ENCODE measurements around the gene SPATA1. TPM values are rescaled to one million over a fixed set of nuclear protein-coding genes. Genes with fewer than 3 reads are reported as not detected.

The SPATA1 gene
- total and polyA plus RNA-seq, 2 of the 4 experiments (the other 2 are of a cell fraction) = under 0.01 to 0.56 TPM

GRCh38 chr1:84508510-84508909, 2.3 kb downstream of the SPATA1 start:
- H3K27ac ChIP-seq (ENCODE audit: insufficient read depth, low read length) = no peak overlapping the region
- in situ Hi-C loops (cut with MboI; ENCODE audit: low sequenced_read_pairs) (no loop called here), intact Hi-C loops (cut with micrococcal nuclease) (loop anchor here (5.0 kb wide), 1 partner anchor 366 kb away; the partner anchor contains the start of gene PRKACB), dilution Hi-C loops (cut with HindIII; ENCODE audit: low sequenced_read_pairs, unreplicated experiment) (no loop called here)
- no peak overlapping the region for H2BK5ac ChIP-seq (ENCODE audit: low read depth, low read length, poor library complexity, severe bottlenecking)
- H3K56ac ChIP-seq (ENCODE audit: extremely low read depth, insufficient read depth, low read length) = no peak overlapping the region
- peaks cover 5 to 20% of the 10 kb centered on the region in 2 experiments; a peak in 3 of 4 replicates for H3K79me1 ChIP-seq (ENCODE audit: low read depth in 1 of 2, low read length in 2 of 2)
- H3K36me3 ChIP-seq (ENCODE audit: control insufficient read depth, insufficient read depth, low read length) = no peaks in the 10 kb centered on the region
- ChIA-PET POLR2A (ENCODE audit: unreplicated experiment) (no interaction called here), CTCF (no interaction called here)
- no peak overlapping the region for H3K9ac ChIP-seq (ENCODE audit: low read depth, low read length)
- peaks cover 6% of the 10 kb centered on the region; the same call in 1 of the 2 replicates for H3K4me1 ChIP-seq (ENCODE audit: control insufficient read depth, insufficient read depth, low read length)
- H3K27me3 ChIP-seq (ENCODE audit: control insufficient read depth, insufficient read depth, low read length) = no peaks in the 10 kb centered on the region
- no peak overlapping the region for H2BK120ac ChIP-seq (ENCODE audit: low read depth, low read length)
- BruUV-seq (replicated peaks) = no TSS peak
- H2AFZ ChIP-seq (replicated peaks; ENCODE audit: low read length, poor library complexity) = no peak overlapping the region
- peaks cover 20% of the 10 kb centered on the region for H4K20me1 ChIP-seq (ENCODE audit: insufficient read depth, low read length)
- H3K18ac ChIP-seq (ENCODE audit: low read depth, low read length) = no peak overlapping the region
- no peak overlapping the region for H4K91ac ChIP-seq (ENCODE audit: insufficient read depth, low read depth, low read length)
- TF ChIP-seq ELK1 (IDR thresholded peaks at IDR 0.05; ENCODE audit: borderline replicate concordance, low read depth, low read length) = no peak
- no peak for TF ChIP-seq CEBPB (IDR thresholded peaks at IDR 0.05; ENCODE audit: low read depth, low read length)
- TF ChIP-seq SMC3 (IDR thresholded peaks at IDR 0.05; ENCODE audit: low read depth, low read length) = no peak
- TF ChIP-seq POLR2A (IDR thresholded peaks at IDR 0.05; ENCODE audit: low read depth, low read length) = no peak
- TF ChIP-seq MAFK (IDR thresholded peaks at IDR 0.05; ENCODE audit: low read depth, low read length) = no peak
- no peak for TF ChIP-seq NFE2L2 (IDR thresholded peaks at IDR 0.05; ENCODE audit: low read depth, low read length)
- TF ChIP-seq BHLHE40 (IDR thresholded peaks at IDR 0.05; ENCODE audit: low read depth, low read length) = no peak
- TF ChIP-seq MXI1 (IDR thresholded peaks at IDR 0.05; ENCODE audit: borderline replicate concordance, low read depth, low read length) = no peak
- no peak for TF ChIP-seq RCOR1 (IDR thresholded peaks at IDR 0.05; ENCODE audit: insufficient replicate concordance, low read length)
- no peak for TF ChIP-seq USF2 (IDR thresholded peaks at IDR 0.05; ENCODE audit: low read depth, low read length)
- TF ChIP-seq RFX5 (IDR thresholded peaks at IDR 0.05; ENCODE audit: low read depth, low read length) = no peak
- TF ChIP-seq MAZ (IDR thresholded peaks at IDR 0.05; ENCODE audit: borderline replicate concordance, low read depth, low read length) = no peak
- TF ChIP-seq FOS (IDR thresholded peaks at IDR 0.05; ENCODE audit: low read depth, low read length) = no peak
- TF ChIP-seq RAD21 (IDR thresholded peaks at IDR 0.05; ENCODE audit: low read length) = no peak
- TF ChIP-seq CTCF (conservative IDR thresholded peaks at IDR 0.05; ENCODE audit: low read depth, low read length) = no peak
- TF ChIP-seq CHD1 (IDR thresholded peaks at IDR 0.05; ENCODE audit: low read depth, low read length) = no peak
- no peak for DNase-seq
- no peak overlapping the region for H2AK9ac ChIP-seq (replicated peaks; ENCODE audit: low read depth, low read length, poor library complexity)
- no peaks in the 10 kb centered on the region for H3K9me3 ChIP-seq (ENCODE audit: control insufficient read depth, insufficient read depth, low read length)
- H3K9me1 ChIP-seq (ENCODE audit: insufficient read depth, low read length) = no peaks in the 10 kb centered on the region; the same call in 1 of the 2 replicates
- H3K4me3 ChIP-seq (ENCODE audit: insufficient read depth, low read depth, low read length) = no peak overlapping the region
- WGBS, 2 experiments (ENCODE audit: extremely low coverage in 2 of 2, insufficient read length in 1 of 2) = no CpG with 5 or more reads among the region's 1 CpG
- H2AK5ac ChIP-seq (ENCODE audit: low read depth, low read length) = no peak overlapping the region
- ATAC-seq (ENCODE audit: low read depth) = no peak
- no peak overlapping the region for H3K14ac ChIP-seq (replicated peaks; ENCODE audit: low read depth, low read length)
- H3K23ac ChIP-seq (ENCODE audit: low read depth, low read length) = no peak overlapping the region
- H4K8ac ChIP-seq (ENCODE audit: low read depth in 2 of 2, low read length in 2 of 2) = no peak overlapping the region
- H3K4ac ChIP-seq (ENCODE audit: low read depth, low read length) = no peak overlapping the region
- no peak overlapping the region for H2BK15ac ChIP-seq (ENCODE audit: low read depth, low read length)
- H2BK20ac ChIP-seq (ENCODE audit: low read depth, low read length) = no peak overlapping the region
- no peak overlapping the region for H4K5ac ChIP-seq (ENCODE audit: low read depth, low read length)
- no peak overlapping the region for H3K4me2 ChIP-seq (ENCODE audit: low read depth, low read length)
